GM19351 (cell line): ENCODE measurements around the gene KIF21B.
"Not testable (repeated sequence)": the region's sequence is repeated elsewhere in the genome, so short reads cannot be mapped to it uniquely, and the experiment has no call there.

Experiments
- ATAC-seq: cut with Tn5 transposase; IDR thresholded peaks from one replicate; pipeline ENCODE4 v1.9.1; 2021; ENCODE audit warnings: mild to moderate bottlenecking, moderate library complexity; ENCODE audit not compliant: unreplicated experiment

KIF21B gene

GRCh38 chr1:200971955-200972711 lies 51.4 kb downstream of the KIF21B start:
- no peak for ATAC-seq

- ATAC-seq, result peak; percentile 63
These were observed 52.0 kb downstream of the KIF21B start for GRCh38 chr1:200971428-200971903.

- no peak for ATAC-seq
These were observed 52.6 kb downstream of the KIF21B start for GRCh38 chr1:200970771-200971427.

- ATAC-seq, result peak; percentile 79
These were observed 53.6 kb downstream of the KIF21B start for GRCh38 chr1:200969726-200970561.

- ATAC-seq, result no peak
These were observed 54.8 kb downstream of the KIF21B start for GRCh38 chr1:200968469-200969410.

GRCh38 chr1:200967693-200968468 lies 55.6 kb downstream of the KIF21B start:
- ATAC-seq, result no peak

- ATAC-seq, result no peak
These were observed 56.6 kb downstream of the KIF21B start for GRCh38 chr1:200966934-200967333.

- ATAC-seq, result no peak
These were observed 58.3 kb downstream of the KIF21B start for GRCh38 chr1:200965111-200965805.

- not testable (repeated sequence) for ATAC-seq
These were observed 59.6 kb downstream of the KIF21B start for GRCh38 chr1:200963888-200964287.

GRCh38 chr1:200963076-200963475 lies 60.4 kb downstream of the KIF21B start:
- ATAC-seq, result no peak

- ATAC-seq, result no peak
These were observed 60.9 kb downstream of the KIF21B start for GRCh38 chr1:200962631-200963030.

GRCh38 chr1:200962151-200962550 lies 61.4 kb downstream of the KIF21B start:
- ATAC-seq, result not testable (repeated sequence)

GRCh38 chr1:200960948-200961340 lies 62.6 kb downstream of the KIF21B start:
- ATAC-seq, result no peak

- no peak for ATAC-seq
These were observed 63.1 kb downstream of the KIF21B start for GRCh38 chr1:200960236-200960947.

GRCh38 chr1:200959411-200959921 lies 64.0 kb downstream of the KIF21B start:
- ATAC-seq, result no peak

GRCh38 chr1:200958597-200958996 lies 64.9 kb downstream of the KIF21B start:
- ATAC-seq, result no peak

- ATAC-seq, result no peak
These were observed 69.1 kb downstream of the KIF21B start for GRCh38 chr1:200954434-200954833.

- ATAC-seq, result no peak
These were observed 72.5 kb downstream of the KIF21B start for GRCh38 chr1:200951016-200951415.
